Neural crest cell (in vitro differentiated cells): ENCODE data around the gene SHLD2. TPM values are rescaled to one million over a fixed set of nuclear protein-coding genes. Genes with fewer than 3 reads are reported as not detected.
A peak's percentile ranks its signal among the peaks of the same experiment; 100 is the strongest.
"Not testable (repeated sequence)": the region's sequence is repeated elsewhere in the genome, so short reads cannot be mapped to it uniquely, and the experiment has no call there.

ENCODE experiments used
- DNase-seq: peaks from one replicate; pipeline ENCODE4 v3.0.0; 2021; ENCODE audit warnings: low read depth, mixed read lengths, low spot score
- H3K27ac Mint-ChIP-seq: one replicate; pipeline ENCODE4 v1.8.0; 2021; ENCODE audit warnings: mild to moderate bottlenecking, mixed read lengths; ENCODE audit not compliant: unreplicated experiment
- H3K27me3 Mint-ChIP-seq: 2 replicates; pipeline ENCODE4 v1.8.0; 2021; ENCODE audit warnings: low read depth, mild to moderate bottlenecking, mixed read lengths
- H3K36me3 Mint-ChIP-seq: 2 replicates; pipeline ENCODE4 v1.8.0; 2021; ENCODE audit warnings: low read depth, mild to moderate bottlenecking, mixed read lengths
- H3K4me1 Mint-ChIP-seq: 2 replicates; pipeline ENCODE4 v1.8.0; 2021; ENCODE audit warnings: mixed read lengths
- H3K4me3 Mint-ChIP-seq: one replicate; pipeline ENCODE4 v1.8.0; 2021; ENCODE audit warnings: mild to moderate bottlenecking, mixed read lengths
- H3K9me3 Mint-ChIP-seq: 2 replicates; pipeline ENCODE4 v1.8.0; 2021; ENCODE audit warnings: mixed read lengths
- CTCF ChIP-seq: fragments of 200-600 bp; sonication (generic); conservative IDR thresholded peaks from 2 replicates; pipeline ENCODE4 v1.5.0; 2021; ENCODE audit warnings: antibody characterized with exemption, mild to moderate bottlenecking
- total RNA-seq: library from RNA; stranded (reverse); gene quantifications from 2 replicates; pipeline ENCODE4 v1.2.1, GENCODE V29; 2021

Gene SHLD2
- total RNA-seq, 1 donor from 2014 or later, result 28.3 TPM

DNA sequence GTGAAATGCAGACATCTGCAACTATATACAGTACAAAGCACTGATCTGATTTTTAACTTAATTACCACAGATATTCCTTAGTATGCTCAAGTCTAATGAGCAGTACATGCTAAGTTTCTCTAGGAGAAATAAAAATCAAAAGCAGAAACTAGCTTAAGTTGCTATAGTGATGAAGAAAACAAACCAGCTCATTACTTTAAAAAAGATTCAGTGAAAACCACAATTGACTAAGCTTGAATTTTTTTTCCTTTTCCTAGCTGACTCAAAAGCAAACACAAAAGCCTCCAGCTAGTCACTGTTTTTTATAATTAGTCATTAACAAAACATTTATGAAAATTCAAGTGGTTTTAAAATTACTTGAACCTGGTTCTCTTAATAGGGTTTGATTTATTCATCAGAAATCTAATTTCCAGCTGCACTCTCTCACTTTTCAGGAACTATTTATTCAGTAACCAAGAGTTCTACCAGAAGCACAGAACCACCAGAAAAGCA is 10.7 kb upstream of the SHLD2 start:
- H3K27ac Mint-ChIP-seq, H3K9me3 Mint-ChIP-seq, H3K27me3 Mint-ChIP-seq, H3K4me3 Mint-ChIP-seq, DNase-seq: not testable (repeated sequence)
- Mint-ChIP-seq H3K36me3 (peaks cover 18% of the 10 kb centered on the region), H3K4me1 (peaks cover 34% of the 10 kb centered on the region)

GRCh38 chr10:87085537-87085936 is 9.5 kb upstream of the SHLD2 start:
- H3K4me1 Mint-ChIP-seq, result peaks cover 36% of the 10 kb centered on the region
- no peak for TF ChIP-seq CTCF
- no peaks in the 10 kb centered on the region for H3K27me3 Mint-ChIP-seq
- H3K36me3 Mint-ChIP-seq, result peaks cover 15% of the 10 kb centered on the region
- no peak overlapping the region for H3K4me3 Mint-ChIP-seq
- no peak overlapping the region for H3K27ac Mint-ChIP-seq
- H3K9me3 Mint-ChIP-seq, result no peaks in the 10 kb centered on the region
- no peak for DNase-seq

GRCh38 chr10:87089746-87090145 is 5.3 kb upstream of the SHLD2 start:
- DNase-seq, result no peak
- no peaks in the 10 kb centered on the region for H3K27me3 Mint-ChIP-seq
- H3K27ac Mint-ChIP-seq, result no peak overlapping the region

GRCh38 chr10:87090779-87091178 is 4.2 kb upstream of the SHLD2 start:
- no peak overlapping the region for H3K27ac Mint-ChIP-seq
- peak overlapping the region; percentile 54 for H3K4me3 Mint-ChIP-seq
- DNase-seq, result no peak
- H3K27me3 Mint-ChIP-seq, result no peaks in the 10 kb centered on the region
- peaks cover 46% of the 10 kb centered on the region for H3K4me1 Mint-ChIP-seq
- no peak for TF ChIP-seq CTCF
- H3K36me3 Mint-ChIP-seq, result peaks cover 9% of the 10 kb centered on the region
- no peaks in the 10 kb centered on the region for H3K9me3 Mint-ChIP-seq

More at GRCh38 chr10:87089746-87090145, 5.3 kb upstream of the SHLD2 start:
- TF ChIP-seq CTCF, result no peak
- H3K4me1 Mint-ChIP-seq, result peaks cover 44% of the 10 kb centered on the region
- H3K9me3 Mint-ChIP-seq, result no peaks in the 10 kb centered on the region
- H3K36me3 Mint-ChIP-seq, result peaks cover 13% of the 10 kb centered on the region
- no peak overlapping the region for H3K4me3 Mint-ChIP-seq

- H3K4me3 Mint-ChIP-seq, result peak overlapping the region; percentile 98
- peak overlapping the region; percentile 22 for H3K27ac Mint-ChIP-seq
- H3K36me3 Mint-ChIP-seq, result peaks cover 4% of the 10 kb centered on the region
- H3K9me3 Mint-ChIP-seq, result no peaks in the 10 kb centered on the region
- peaks cover 46% of the 10 kb centered on the region for H3K4me1 Mint-ChIP-seq
- H3K27me3 Mint-ChIP-seq, result no peaks in the 10 kb centered on the region
- no peak for DNase-seq
- TF ChIP-seq CTCF, result no peak
Measured at GRCh38 chr10:87092376-87092860, 2.6 kb upstream of the SHLD2 start.

GRCh38 chr10:87092861-87093631 is 2.0 kb upstream of the SHLD2 start:
- DNase-seq, result no peak
- Mint-ChIP-seq H3K27ac (peak overlapping the region; percentile 91), H3K4me3 (peak overlapping the region; percentile 98), H3K9me3 (no peaks in the 10 kb centered on the region), H3K4me1 (peaks cover 46% of the 10 kb centered on the region), H3K27me3 (no peaks in the 10 kb centered on the region), H3K36me3 (peaks cover 4% of the 10 kb centered on the region)
- no peak for TF ChIP-seq CTCF
